UCSD-AML1 (cell line): ENCODE results near the gene CWF19L2.
"Not testable (repeated sequence)": the region's sequence is repeated elsewhere in the genome, so short reads cannot be mapped to it uniquely, and the experiment has no call there.

ENCODE experiments used
- DNase-seq: peaks from one replicate; lab custom pipeline; 2025; ENCODE audit not compliant: unreplicated experiment; lab: John Stamatoyannopoulos, UW

Gene CWF19L2

DNA sequence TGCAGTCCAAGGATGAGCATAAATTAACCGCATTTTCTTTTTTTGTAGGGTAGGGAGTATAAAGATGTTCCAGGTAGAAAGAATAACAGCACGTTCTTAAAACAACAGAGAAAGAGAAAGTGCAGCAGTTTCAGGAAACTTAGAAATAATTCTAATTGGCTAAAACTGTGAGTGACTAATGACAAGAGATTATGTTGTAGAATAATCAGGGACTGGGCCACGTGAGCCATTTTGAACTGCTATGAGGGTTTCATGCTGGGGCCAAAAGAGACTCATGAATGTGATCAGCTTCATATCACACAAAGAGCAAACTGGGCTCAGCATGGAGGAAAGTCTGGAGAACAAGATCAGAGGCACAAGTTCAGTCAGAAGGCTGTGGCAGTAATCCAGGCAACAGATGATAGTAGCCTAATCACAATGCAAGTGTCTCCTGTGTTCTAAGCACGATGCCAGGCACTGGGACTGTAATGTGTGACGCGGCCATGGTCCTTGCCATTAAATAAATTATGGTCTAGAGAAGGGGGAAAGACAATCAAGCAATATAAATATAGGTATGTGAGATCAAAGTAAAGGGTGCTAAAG lies 17.9 kb downstream of the CWF19L2 start:
- DNase-seq = no peak

DNA sequence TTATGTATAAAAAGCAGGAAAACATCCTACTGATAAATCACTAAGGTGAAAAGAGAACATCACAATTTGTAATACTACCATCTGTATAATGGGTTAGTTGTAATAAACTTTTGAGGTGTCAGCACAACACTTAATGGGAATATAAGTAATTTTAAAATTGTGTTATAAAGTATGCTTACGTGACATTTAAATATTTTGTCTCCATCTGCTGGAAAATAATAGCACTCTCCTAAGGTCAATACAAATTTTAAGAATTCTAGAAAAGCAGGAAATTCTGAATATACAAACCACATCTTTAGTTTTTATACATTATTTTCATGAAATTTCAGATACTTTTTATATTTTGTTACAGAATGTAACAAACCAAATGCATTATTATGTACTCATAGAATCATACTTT lies 19.5 kb downstream of the CWF19L2 start:
- no peak for DNase-seq

DNA sequence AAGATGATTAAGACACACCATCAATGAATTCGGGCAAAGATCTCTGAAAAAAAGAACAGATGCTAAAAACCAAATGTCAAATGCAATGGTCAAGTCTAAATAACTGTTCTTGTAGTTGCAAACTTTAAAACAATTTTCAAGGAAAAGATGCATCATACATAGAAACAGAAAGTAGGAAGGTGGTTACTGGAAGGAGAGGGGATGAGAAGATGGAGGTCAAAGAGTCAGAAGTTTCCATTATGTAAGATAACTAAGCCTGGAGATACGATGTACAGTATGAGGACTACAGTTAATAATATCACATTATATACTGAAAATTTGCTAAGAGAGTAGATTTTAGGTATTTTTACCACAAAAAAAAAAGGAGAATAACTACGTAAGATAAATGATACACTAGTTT lies 27.1 kb downstream of the CWF19L2 start:
- DNase-seq = no peak

DNA sequence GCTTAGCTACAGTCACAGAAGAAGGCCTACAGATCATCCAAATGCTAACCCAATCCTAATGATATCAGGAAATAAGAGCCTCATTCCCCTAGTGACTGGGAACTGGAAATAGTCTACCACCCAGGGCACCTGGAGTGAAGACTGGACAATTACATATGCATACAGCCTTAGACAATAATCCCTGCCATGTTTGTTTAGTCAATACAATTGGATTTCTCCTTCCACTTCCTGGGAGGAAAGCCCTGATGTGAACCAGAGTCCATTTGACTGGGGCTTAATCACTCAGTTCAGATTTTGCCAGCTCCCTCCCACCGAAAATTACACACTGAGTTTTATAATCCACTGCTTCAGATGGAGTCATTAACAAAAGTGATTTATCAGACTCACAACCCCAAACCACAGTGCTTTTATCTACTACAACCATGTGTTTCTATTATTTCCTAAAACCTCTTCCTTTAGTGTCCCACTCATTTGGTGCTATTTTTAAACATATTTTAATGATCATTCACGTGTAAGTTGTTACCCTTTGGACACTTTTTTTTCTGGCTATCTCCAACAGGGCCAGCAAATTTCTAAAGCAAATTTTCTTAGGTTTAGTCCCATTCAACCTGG lies 29.9 kb downstream of the CWF19L2 start:
- peak; percentile 6 for DNase-seq

DNA sequence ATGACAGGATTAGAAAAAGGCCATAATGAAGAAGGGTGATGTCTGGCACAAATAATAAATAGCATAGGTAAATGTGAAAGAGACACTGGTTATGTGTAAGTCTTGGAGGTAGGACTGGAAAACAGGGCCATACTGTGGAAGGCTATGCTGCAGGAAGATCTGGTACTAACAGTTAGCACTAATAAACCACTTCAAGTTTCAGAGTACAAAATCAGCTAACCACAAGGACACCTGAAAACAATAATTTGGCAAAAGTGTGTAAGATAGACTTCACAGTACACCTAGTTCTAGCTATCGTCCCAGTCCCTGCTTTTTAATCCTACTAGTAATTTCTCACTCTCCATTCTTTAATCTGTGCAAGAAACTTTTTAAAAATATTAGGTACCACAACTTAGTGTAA lies 44.3 kb downstream of the CWF19L2 start:
- no peak for DNase-seq

DNA sequence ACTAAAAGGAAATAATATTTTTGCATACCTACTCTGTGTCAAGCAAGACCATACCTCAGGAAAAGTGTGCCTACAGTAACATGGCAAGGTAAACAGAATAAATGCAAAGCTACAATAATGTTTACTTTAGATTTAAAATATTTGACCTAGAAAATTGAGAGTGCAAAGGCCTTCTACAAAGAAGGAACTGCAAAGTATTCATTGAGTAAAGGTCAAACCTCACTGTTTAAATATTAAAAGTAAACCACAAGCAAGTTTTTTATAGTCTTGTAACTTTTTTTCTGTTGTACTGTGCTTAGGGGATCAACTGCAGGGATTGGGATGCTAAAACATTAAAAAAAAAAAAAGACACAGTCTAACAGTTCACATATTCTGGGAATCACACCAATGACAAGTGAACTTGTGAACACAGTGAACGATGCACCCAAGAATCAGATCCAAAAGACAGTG lies 48.8 kb downstream of the CWF19L2 start:
- no peak for DNase-seq

DNA sequence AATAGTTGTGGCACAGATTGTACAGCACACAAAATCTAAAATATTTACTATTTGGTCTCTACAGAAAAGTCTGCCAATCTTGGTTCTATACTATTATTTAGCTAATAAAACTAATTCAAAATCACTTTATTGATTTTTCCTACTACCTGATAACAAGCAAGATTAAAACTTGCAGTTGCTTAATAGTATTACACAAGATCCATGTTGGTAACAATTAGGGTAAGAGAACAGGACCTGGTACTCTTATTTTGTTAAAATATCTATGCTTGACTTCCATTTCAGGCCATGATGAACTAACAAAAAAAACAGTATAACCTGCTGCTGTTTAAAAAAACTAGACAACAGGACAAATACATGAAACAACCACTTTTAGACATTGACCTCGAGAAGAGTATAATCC lies 52.4 kb downstream of the CWF19L2 start:
- no peak for DNase-seq

DNA sequence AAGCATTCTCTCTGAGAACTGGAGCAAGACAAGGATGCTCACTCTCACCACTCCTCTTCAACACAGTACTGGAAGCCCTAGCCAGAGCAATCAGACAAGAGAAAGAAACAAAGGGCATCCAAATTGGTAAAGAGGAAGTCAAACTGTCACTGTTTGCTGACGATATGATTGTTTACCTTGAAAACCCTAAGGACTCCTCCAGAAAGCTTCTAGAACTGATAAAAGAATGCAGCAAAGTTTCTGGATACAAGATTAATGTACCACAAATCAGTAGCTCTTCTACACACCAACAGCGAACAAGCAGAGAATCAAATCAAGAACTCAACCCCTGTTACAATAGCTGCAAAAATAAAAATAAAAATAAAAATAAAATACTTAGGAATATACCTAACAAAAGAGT lies 56.5 kb downstream of the CWF19L2 start:
- not testable (repeated sequence) for DNase-seq

DNA sequence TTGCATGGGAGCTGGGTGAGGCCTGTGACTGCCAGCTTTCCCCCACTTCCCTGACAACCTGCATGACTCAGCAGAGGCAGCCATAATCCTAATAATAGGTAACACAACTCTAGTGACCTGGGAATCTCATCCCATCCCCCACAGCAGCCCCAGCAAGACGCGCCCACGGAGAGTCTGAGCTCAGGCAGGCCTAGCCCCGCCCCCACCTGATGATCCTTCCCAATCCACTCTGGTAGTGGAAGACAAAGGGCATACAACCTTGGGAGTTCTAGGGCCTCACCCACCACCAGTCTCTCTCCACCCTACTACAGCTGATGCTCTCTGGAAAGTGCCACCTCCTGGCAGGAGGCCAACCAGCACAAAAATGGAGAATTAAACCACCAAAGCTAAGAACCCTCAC lies 60.3 kb downstream of the CWF19L2 start:
- DNase-seq = no peak

DNA sequence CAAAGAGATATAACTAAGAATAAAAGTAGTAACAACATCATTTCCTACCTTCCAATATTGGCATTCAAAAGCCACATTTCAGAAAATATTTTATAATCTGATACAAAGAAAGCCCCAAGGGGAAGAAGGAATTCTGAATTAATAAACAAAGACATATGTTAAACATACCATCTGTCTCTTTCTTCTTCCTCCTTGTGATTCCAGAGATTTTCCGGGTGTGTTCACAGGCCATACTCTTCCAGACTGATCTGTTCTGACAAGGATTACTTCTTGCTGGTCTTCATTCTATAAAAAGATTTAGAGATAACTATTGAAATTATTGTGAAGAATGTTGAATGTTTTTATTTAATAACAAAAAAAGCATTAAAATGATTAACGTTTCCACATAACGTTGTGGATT lies 65.0 kb downstream of the CWF19L2 start:
- DNase-seq = no peak

DNA sequence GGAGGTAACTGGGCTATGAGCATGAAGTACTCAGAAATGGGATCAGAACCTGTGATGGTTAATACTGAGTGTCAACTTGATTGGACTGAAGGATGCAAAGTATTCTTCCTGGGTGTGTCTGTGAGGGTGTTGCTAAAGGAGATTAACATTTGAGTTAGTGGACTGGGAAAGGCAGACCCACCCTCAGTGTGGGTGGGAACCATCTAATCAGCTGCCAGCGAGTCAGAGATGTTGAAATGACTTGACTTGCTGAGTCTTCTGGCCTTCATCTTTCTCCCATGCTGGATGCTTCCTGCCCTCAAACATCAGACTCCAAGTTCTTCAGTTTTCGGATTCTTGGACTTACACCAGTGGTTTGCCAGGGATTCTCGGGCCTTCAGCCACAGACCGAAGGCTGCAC lies 66.9 kb downstream of the CWF19L2 start:
- not testable (repeated sequence) for DNase-seq

DNA sequence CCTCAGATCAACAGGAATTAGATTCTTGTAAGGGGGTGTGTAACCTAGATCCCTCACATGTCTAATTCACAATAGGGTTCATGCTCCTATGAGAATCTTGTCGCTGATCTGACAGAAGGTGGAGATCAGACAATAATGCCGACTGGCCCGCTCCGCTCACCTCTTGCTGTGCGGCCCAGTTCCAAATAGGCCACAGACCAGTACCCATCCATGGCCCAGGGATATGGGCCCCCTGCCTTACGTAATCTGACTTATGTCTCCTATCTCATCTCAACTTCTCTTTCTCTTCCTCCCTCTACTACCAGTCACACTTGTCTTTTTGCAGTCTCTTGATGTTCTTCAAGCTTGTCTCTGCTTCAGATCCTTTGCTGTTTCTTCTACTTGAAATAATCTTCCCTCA lies 70.0 kb downstream of the CWF19L2 start:
- DNase-seq = no peak

DNA sequence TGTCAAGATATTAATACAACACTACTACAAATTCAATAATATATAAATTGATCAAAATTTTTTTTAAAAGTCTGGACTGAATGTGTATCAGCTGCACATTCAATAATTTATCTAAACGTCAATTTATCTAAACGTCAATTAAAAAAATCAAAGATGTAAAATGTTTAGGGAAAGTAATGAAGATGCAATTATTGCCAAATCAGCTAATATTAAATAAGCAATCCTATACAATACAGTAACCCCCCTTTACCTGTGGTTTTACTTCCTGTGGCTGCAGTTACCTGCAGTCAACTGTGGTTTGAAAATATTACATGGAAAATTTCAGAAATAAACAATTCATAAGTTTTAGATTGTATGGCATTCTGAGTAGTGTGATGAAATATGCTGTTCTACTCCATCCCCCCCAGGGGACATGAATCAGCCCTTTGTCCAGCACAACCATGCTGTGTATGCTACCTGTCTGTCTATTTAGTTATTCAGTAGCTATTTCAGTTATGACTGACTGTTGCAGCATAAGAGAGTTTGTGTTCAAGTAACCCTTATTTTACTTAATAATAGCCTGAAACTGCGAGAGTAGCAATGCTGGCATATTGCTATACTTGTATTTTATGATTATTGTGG lies 72.2 kb downstream of the CWF19L2 start:
- DNase-seq = no peak

DNA sequence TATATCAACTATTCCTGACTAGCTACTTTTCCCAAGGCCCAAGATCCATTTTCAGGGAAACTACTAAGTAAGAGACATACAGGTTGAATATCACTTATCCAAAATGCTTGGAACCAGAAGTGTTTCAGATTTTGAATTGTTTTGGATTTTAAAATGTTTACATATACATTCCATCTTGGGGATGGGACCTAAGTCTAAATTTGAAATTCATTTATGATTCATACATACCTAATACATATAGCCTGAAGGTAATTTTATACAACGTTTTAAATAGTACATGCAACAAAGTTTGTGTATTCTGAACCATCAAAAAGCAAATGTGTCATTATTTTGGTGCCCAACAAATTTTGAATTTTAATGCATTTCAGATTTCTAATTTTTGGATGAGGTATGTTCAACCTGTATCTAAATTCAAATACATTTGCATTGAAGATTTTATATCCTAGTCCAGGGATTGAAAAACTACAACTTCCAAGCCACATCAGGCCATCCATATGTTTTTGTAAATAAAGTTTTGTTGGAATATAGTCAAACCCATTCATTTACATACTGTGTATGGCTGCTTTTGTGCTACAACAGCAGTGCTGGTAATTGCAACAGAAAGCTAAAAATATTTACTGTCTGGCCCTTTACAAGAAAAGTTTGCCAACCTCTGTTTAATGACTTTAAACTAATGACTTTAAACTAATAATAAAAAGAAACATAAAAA lies 73.3 kb downstream of the CWF19L2 start:
- DNase-seq = no peak

DNA sequence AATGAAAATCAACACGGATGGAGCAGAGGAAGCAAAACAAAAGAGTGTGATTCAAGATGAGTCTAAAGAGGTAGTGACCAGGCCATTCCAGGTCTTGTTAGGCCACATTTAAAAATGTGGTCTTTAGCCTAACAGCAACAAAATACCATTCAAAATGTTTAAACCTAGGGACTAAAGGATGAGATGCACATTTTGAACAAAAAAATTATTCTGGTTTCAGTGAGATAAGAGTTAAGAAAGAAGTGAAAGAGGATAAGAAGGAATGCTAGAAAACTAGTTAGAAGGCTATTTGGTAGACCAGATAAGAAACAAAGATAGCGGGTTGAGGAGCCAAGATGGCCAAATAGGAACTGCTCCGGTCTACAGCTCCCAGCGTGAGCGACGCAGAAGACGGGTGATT lies 85.2 kb downstream of the CWF19L2 start:
- DNase-seq = no peak

DNA sequence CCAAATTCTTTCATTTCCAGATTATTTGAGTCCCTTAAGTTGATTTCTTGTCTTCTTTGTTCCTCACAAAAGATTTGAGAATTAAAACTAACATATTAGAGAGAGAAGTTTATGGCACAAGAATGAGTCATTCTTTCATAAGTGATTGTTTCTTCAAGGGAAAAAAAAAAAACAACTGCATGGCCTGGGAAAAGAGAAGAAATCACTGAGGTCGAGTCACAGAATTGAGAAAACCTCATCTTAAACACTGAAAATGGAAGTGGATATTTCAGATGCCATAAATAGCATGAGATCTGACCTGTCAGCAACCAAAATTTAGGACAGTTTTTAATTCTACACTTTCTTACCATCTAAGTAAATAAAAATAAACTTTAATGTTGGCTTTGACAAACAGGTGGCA lies 87.2 kb downstream of the CWF19L2 start:
- no peak for DNase-seq

DNA sequence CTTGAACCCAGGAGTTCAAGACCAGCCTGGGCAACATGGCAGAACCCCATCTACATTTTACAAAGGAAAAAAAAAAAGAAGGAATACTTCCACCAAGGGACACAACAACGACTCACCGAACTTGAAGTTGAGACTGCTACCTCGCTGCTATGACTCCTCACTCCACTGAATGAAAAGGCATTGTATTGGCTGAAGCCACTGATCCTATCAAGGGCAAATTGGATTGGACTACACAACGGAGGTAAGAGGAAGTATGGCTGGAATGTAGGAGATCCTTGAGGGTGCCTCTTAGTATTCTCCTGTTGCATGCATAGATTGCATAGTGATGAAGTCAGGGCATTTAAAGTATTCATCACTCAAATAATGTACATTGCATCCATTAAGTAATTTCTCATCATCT lies 97.9 kb downstream of the CWF19L2 start:
- DNase-seq = no peak

DNA sequence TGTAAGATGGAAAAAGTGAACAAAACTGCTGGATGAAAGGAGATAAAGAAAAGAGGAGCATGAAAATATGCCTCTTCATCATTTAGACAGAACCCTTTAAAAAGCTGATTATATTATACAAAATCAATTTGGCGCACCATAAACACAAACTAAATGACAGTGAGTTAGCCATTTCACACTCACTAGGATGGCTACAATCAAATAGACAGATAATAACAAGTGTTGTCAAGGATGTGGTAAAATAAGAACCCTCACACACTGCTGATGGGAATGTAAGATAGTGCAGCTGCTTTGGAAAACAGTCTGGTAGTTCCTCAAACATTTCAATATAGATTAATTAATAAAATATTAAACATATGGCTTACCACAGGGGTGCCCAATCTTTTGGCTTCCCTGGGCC lies 99.7 kb downstream of the CWF19L2 start:
- no peak for DNase-seq

DNA sequence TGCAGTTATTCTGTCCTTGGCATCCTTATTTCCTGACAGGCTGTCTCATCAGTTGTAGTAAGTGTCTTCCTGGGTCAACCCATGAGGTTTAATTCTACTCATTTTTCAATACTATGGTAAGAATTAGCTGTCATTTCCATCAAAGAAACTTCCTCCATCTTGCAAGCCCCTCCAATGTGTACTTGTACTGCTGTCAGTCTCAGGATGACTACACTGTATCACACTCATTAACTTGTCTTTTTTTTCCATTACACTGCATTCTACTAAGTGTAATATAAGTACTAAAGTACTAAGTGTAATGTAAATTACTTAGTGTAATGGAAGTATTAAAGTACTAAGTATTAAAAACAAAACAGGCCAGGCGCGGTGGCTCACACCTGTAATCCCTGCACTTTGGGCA lies 102.8 kb downstream of the CWF19L2 start:
- DNase-seq = no peak

DNA sequence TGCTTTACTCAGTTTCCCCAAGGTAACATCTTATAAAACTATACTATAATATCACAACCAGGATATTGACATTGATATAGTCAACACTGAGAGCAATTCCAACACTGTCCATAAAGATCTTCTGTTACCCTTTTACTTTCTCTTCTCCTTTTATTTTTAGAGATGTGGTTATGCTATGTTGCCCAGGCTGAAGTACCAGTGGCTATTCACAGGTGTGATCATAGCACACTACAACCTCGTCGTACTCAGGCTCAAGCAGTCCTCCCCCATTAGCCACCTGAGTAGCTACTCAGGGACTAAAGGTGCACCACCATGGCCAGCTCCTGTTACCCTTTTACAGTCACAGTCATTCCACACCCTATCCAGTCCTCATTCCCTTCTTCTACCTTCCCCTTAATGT lies 119.7 kb downstream of the CWF19L2 start:
- no peak for DNase-seq

DNA sequence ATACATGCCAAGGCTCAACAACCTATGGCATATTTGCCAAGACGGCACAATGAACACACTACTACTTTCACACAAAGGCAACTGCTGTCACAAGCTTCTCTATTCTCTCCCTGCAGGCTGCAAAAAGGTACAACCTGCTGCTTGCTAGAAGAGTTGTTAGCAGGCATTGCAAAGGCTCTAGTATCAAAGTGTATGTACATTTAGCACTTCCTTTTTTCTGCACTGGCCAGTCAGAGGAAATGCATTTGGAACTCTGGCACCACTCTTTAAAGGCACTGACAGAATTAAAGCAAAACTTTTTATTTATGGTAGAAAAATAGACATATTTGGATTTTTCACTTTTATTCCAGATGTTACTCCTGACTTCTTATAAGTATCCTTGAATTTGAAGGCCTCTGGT lies 125.9 kb downstream of the CWF19L2 start:
- DNase-seq = no peak

DNA sequence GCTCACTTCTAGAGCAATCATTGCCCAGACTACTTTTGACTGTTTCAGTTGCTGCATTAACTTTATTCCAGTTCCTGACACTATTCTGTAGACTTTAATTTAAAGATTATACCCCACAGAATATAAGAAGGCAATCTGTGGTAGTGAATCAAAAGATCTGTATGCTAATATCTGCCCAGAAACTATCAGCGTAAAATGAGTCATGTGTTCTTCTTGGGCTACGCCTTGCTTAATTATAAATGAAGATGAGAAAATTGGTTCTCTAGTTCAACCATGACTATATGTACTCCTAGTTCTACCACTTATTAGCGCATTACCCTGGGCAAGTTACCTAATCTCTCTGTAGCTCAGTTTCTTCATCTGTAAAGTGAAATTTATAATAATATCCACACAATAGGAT lies 128.5 kb downstream of the CWF19L2 start:
- DNase-seq = no peak
